CD4-positive, alpha-beta T cell (primary cell): ENCODE data around the gene GALNT18. TPM values are rescaled to one million over a fixed set of nuclear protein-coding genes. Genes with fewer than 3 reads are reported as not detected.

Experiments used
- ATAC-seq: fragments of 200-7000 bp; cut with Tn5 transposase; one replicate; pipeline ENCODE4 v1.10.0; 2022; ENCODE audit warnings: mild to moderate bottlenecking; ENCODE audit not compliant: poor library complexity
- CTCF ChIA-PET: fragments of 350-600 bp; sonication (Branson Sonifier 250); formaldehyde crosslinking; loops from one replicate; lab custom pipeline; 2021; ENCODE audit warnings: antibody characterized with exemption, inconsistent platforms; lab: Charles Lee
- POLR2A ChIA-PET: fragments of 350-600 bp; sonication (Branson Sonifier 250); formaldehyde crosslinking; loops from one replicate; lab custom pipeline; 2021; ENCODE audit warnings: antibody characterized with exemption, inconsistent platforms; lab: Charles Lee
- DNase-seq, 14 experiments: peaks; one replicate each; pipeline ENCODE4 v3.0.0-alpha.2; 2013 to 2020; ENCODE audit warnings: mixed read lengths in 2 of 14
- H3K27ac ChIP-seq, 2 donors: one replicate each; pipeline versions ENCODE4 v1.5.1 to v1.7.0; 2013; ENCODE audit warnings: low read length in 2 of 2, low read depth in 1 of 2, mild to moderate bottlenecking in 1 of 2
- H3K27me3 ChIP-seq, 2 experiments: 1 replicate in 1 of 2; 2 replicates in 1 of 2; pipeline versions ENCODE4 v1.6.1 to v1.7.0; 2013; ENCODE audit warnings: low read length in 2 of 2, control low read depth in 1 of 2, mild to moderate bottlenecking in 1 of 2, moderate library complexity in 1 of 2; ENCODE audit not compliant: insufficient read depth in 2 of 2, control insufficient read depth in 1 of 2
- H3K36me3 ChIP-seq: one replicate; pipeline ENCODE4 v1.6.1; 2013; ENCODE audit warnings: low read length, control low read depth; ENCODE audit not compliant: insufficient read depth
- H3K4me1 ChIP-seq: one replicate; pipeline ENCODE4 v1.6.1; 2013; ENCODE audit warnings: low read length, control low read depth; ENCODE audit not compliant: insufficient read depth
- H3K4me3 ChIP-seq: one replicate; pipeline ENCODE4 v1.5.1; 2013; ENCODE audit warnings: mild to moderate bottlenecking, low read length, moderate library complexity
- H3K9me3 ChIP-seq, 2 experiments: 1 replicate in 1 of 2; 2 replicates in 1 of 2; pipeline versions ENCODE4 v1.6.1 to v1.7.0; 2013; ENCODE audit warnings: low read length in 2 of 2, mild to moderate bottlenecking in 2 of 2, control low read depth in 1 of 2, moderate library complexity in 1 of 2; ENCODE audit not compliant: control insufficient read depth in 1 of 2, insufficient read depth in 1 of 2
- H3K27ac Mint-ChIP-seq: one replicate; pipeline ENCODE4 v1.8.0; 2020; ENCODE audit warnings: mixed read lengths
- H3K27me3 Mint-ChIP-seq: one replicate; pipeline ENCODE4 v1.8.0; 2021; ENCODE audit warnings: mixed read lengths
- H3K36me3 Mint-ChIP-seq: one replicate; pipeline ENCODE4 v1.8.0; 2021; ENCODE audit warnings: low read depth, mixed read lengths
- H3K4me1 Mint-ChIP-seq: one replicate; pipeline ENCODE4 v1.8.0; 2021; ENCODE audit warnings: low read depth, mixed read lengths
- H3K4me3 Mint-ChIP-seq: one replicate; pipeline ENCODE4 v1.8.0; 2020; ENCODE audit warnings: mild to moderate bottlenecking, mixed read lengths
- H3K9me3 Mint-ChIP-seq: one replicate; pipeline ENCODE4 v1.8.0; 2020; ENCODE audit warnings: mixed read lengths
- intact Hi-C, 2 experiments: fragments of 100-400 bp; cut with DNase I in 1 of 2; cut with micrococcal nuclease in 1 of 2; formaldehyde crosslinking; loops; one replicate each; pipeline versions ENCODE4 v1.15.1 to v1.9.0; 2023 to 2025; cut with DNase I, micrococcal nuclease
- total RNA-seq, 174 experiments: library from RNA in 2 of 174; stranded (reverse) in 2 of 174; gene quantifications; one replicate each; pipeline ENCODE4 v1.2.3 and lab custom pipeline; 2021 to 2026
- TF ChIP-seq, protein P1 (sequence below): fragments of 200-600 bp; IDR thresholded peaks from one replicate; pipeline ENCODE4 v1.8.0; 2022; ENCODE audit warnings: antibody characterized with exemption, mild to moderate bottlenecking

GALNT18 gene
- total RNA-seq, 2 experiments from 2014 or later: 0.08 TPM; not detected in 1

- no peak for ATAC-seq
- H3K9me3 ChIP-seq: peaks cover 0 to 3% of the 10 kb centered on the region in 2 experiments
- Mint-ChIP-seq H3K27ac (no peak overlapping the region), H3K9me3 (no peaks in the 10 kb centered on the region), H3K27me3 (no peaks in the 10 kb centered on the region), H3K4me1 (no peaks in the 10 kb centered on the region), H3K4me3 (no peak overlapping the region), H3K36me3 (no peaks in the 10 kb centered on the region)
- H3K4me1 ChIP-seq: no peaks in the 10 kb centered on the region
- intact Hi-C loops: no loop called here
- no peak for DNase-seq
- H3K27me3 ChIP-seq: peaks cover 0 to 3% of the 10 kb centered on the region in 2 experiments
- POLR2A ChIA-PET: no interaction called here
- CTCF ChIA-PET: no interaction called here
- TF ChIP-seq, protein P1, sequence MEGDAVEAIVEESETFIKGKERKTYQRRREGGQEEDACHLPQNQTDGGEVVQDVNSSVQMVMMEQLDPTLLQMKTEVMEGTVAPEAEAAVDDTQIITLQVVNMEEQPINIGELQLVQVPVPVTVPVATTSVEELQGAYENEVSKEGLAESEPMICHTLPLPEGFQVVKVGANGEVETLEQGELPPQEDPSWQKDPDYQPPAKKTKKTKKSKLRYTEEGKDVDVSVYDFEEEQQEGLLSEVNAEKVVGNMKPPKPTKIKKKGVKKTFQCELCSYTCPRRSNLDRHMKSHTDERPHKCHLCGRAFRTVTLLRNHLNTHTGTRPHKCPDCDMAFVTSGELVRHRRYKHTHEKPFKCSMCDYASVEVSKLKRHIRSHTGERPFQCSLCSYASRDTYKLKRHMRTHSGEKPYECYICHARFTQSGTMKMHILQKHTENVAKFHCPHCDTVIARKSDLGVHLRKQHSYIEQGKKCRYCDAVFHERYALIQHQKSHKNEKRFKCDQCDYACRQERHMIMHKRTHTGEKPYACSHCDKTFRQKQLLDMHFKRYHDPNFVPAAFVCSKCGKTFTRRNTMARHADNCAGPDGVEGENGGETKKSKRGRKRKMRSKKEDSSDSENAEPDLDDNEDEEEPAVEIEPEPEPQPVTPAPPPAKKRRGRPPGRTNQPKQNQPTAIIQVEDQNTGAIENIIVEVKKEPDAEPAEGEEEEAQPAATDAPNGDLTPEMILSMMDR: no peak
- H3K36me3 ChIP-seq: no peaks in the 10 kb centered on the region
- no peak overlapping the region for H3K4me3 ChIP-seq
- no peak overlapping the region for H3K27ac ChIP-seq
These were observed 139.1 kb downstream of the GALNT18 start for GRCh38 chr11:11482730-11483129.

GRCh38 chr11:11481371-11481770 is 140.4 kb downstream of the GALNT18 start:
- Histone ChIP-seq H3K9me3 (peaks cover 0 to 3% of the 10 kb centered on the region in 2 experiments), H3K27me3 (peaks cover 0 to 3% of the 10 kb centered on the region in 2 experiments), H3K36me3 (no peaks in the 10 kb centered on the region), H3K27ac (no peak overlapping the region), H3K4me1 (no peaks in the 10 kb centered on the region), H3K4me3 (no peak overlapping the region)
- ATAC-seq (no peak), DNase-seq (no peak)
- peaks cover 9% of the 10 kb centered on the region for H3K27me3 Mint-ChIP-seq
- H3K9me3 Mint-ChIP-seq: no peaks in the 10 kb centered on the region
- TF ChIP-seq, protein P1: no peak
- CTCF ChIA-PET: no interaction called here
- no peaks in the 10 kb centered on the region for H3K4me1 Mint-ChIP-seq
- intact Hi-C loops: no loop called here
- H3K36me3 Mint-ChIP-seq: no peaks in the 10 kb centered on the region
- H3K4me3 Mint-ChIP-seq: no peak overlapping the region
- H3K27ac Mint-ChIP-seq: no peak overlapping the region
- POLR2A ChIA-PET: no interaction called here

DNA sequence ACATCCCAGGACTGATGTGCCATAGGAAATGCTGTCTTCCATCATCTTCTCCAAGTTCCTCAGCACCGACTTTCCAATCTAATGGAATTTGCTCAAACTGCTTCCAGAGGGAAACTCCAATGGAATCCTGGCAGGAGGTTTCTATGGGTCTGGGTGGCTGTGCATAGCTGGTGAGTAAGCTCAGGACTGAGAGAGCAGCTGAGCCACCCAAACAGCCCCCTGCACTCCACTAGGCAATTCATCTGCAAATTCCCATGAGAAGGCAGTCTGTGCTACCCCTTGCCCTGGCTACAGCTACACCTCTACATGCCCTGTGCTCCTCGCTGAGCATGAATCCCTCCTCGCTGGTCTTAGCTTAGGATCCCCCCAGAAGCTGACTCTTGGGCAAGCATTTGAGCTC is 140.8 kb downstream of the GALNT18 start:
- Mint-ChIP-seq H3K27ac (no peak overlapping the region), H3K27me3 (peaks cover 9% of the 10 kb centered on the region), H3K9me3 (no peaks in the 10 kb centered on the region), H3K4me1 (no peaks in the 10 kb centered on the region), H3K36me3 (no peaks in the 10 kb centered on the region), H3K4me3 (no peak overlapping the region)
- H3K9me3 ChIP-seq: peaks cover 0 to 3% of the 10 kb centered on the region in 2 experiments
- no peak overlapping the region for H3K27ac ChIP-seq
- no peaks in the 10 kb centered on the region for H3K4me1 ChIP-seq
- TF ChIP-seq, protein P1: no peak
- H3K4me3 ChIP-seq: no peak overlapping the region
- ChIA-PET CTCF (no interaction called here), POLR2A (no interaction called here)
- DNase-seq (no peak), ATAC-seq (no peak)
- H3K36me3 ChIP-seq: no peaks in the 10 kb centered on the region
- intact Hi-C loops: no loop called here
- peaks cover 0 to 3% of the 10 kb centered on the region in 2 experiments for H3K27me3 ChIP-seq
